ENCODE results near the gene ANO7. TPM values are rescaled to one million over a fixed set of nuclear protein-coding genes. Genes with fewer than 3 reads are reported as not detected.

Gene ANO7
- total RNA-seq, 1 experiment from 2014 or later = 6.9 TPM

- Histone ChIP-seq H3K27me3 (ENCODE audit: control insufficient read depth, insufficient read depth, low read length) (no peaks in the 10 kb centered on the region), H3K9me3 (ENCODE audit: control insufficient read depth, insufficient read depth, low read depth, low read length) (0 out of 2 replicates have a peak, but pooled peaks cover 3% of the 10 kb centered on the region), H3K27ac (ENCODE audit: low read length) (peak overlapping the region; percentile 77), H3K36me3 (ENCODE audit: control insufficient read depth, insufficient read depth, low read length) (peaks cover 10% of the 10 kb centered on the region), H3K4me1 (ENCODE audit: control insufficient read depth, insufficient read depth, low read length) (peaks cover 49% of the 10 kb centered on the region), H3K4me3 (ENCODE audit: low read depth in 2 of 2, low read length in 2 of 2) (peak overlapping the region; percentile 67 to 82)
- CTCF ChIA-PET = no interaction called here
- DNase-seq (ENCODE audit: low read depth, low spot score) = no peak
- POLR2A ChIA-PET = no interaction called here
- in situ Hi-C loops (cut with HindIII; ENCODE audit: low pct_unique_long_range_greater_than_20kb, low sequenced_read_pairs) = no loop called here
- ATAC-seq = peak; percentile 82
- TF ChIP-seq TCF7L2 (IDR thresholded peaks at IDR 0.05; ENCODE audit: low read depth, low read length) = peak; percentile 63
- TF ChIP-seq POLR2AphosphoS5 (IDR thresholded peaks at IDR 0.05; ENCODE audit: low read depth, low read length) = no peak; the same call in 1 of the 2 replicates
- TF ChIP-seq SIN3A (IDR thresholded peaks at IDR 0.05; ENCODE audit: borderline replicate concordance, insufficient read depth, low read depth, low read length) = no peak
- intact Hi-C loops (cut with micrococcal nuclease; ENCODE audit: unreplicated experiment) = no loop called here
- BruUV-seq (replicated peaks) = no TSS peak
Measured at GRCh38 chr2:241271706-241272302, 83.3 kb downstream of the ANO7 start.

GRCh38 chr2:241272303-241273209, 84.1 kb downstream of the ANO7 start:
- 0 out of 2 replicates have a peak, but pooled peaks cover 3% of the 10 kb centered on the region for H3K9me3 ChIP-seq (ENCODE audit: control insufficient read depth, insufficient read depth, low read depth, low read length)
- intact Hi-C loops (cut with micrococcal nuclease; ENCODE audit: unreplicated experiment) = no loop called here
- peak overlapping the region; percentile 62 for H3K27ac ChIP-seq (ENCODE audit: low read length)
- ATAC-seq (peak; percentile 87), DNase-seq (ENCODE audit: low read depth, low spot score) (no peak)
- 0 out of 2 replicates have a peak, but pooled peaks cover 5% of the 10 kb centered on the region for H3K36me3 ChIP-seq (ENCODE audit: control insufficient read depth, insufficient read depth, low read length)
- no peaks in the 10 kb centered on the region for H3K27me3 ChIP-seq (ENCODE audit: control insufficient read depth, insufficient read depth, low read length)
- ChIA-PET POLR2A (no interaction called here), CTCF (no interaction called here)
- H3K4me3 ChIP-seq (ENCODE audit: low read depth in 2 of 2, low read length in 2 of 2) = peak overlapping the region; percentile 67 to 82
- BruUV-seq (replicated peaks) = no TSS peak
- peaks cover 49% of the 10 kb centered on the region for H3K4me1 ChIP-seq (ENCODE audit: control insufficient read depth, insufficient read depth, low read length)
- TF ChIP-seq SIN3A (IDR thresholded peaks at IDR 0.05; ENCODE audit: borderline replicate concordance, insufficient read depth, low read depth, low read length) = 0 out of 2 replicates have a peak, but pooled peaks have one; percentile 21
- TF ChIP-seq POLR2AphosphoS5 (IDR thresholded peaks at IDR 0.05; ENCODE audit: low read depth, low read length) = no peak
- in situ Hi-C loops (cut with HindIII; ENCODE audit: low pct_unique_long_range_greater_than_20kb, low sequenced_read_pairs) = no loop called here

- TF ChIP-seq SIN3A (IDR thresholded peaks at IDR 0.05; ENCODE audit: borderline replicate concordance, insufficient read depth, low read depth, low read length) (no peak), POLR2AphosphoS5 (IDR thresholded peaks at IDR 0.05; ENCODE audit: low read depth, low read length) (no peak), REST (IDR thresholded peaks at IDR 0.05; ENCODE audit: insufficient read depth in 1 of 2, low read depth in 2 of 2, low read length in 1 of 2) (no peak), TCF7L2 (IDR thresholded peaks at IDR 0.05; ENCODE audit: low read depth, low read length) (no peak)
- TF ChIP-seq, protein P1, sequence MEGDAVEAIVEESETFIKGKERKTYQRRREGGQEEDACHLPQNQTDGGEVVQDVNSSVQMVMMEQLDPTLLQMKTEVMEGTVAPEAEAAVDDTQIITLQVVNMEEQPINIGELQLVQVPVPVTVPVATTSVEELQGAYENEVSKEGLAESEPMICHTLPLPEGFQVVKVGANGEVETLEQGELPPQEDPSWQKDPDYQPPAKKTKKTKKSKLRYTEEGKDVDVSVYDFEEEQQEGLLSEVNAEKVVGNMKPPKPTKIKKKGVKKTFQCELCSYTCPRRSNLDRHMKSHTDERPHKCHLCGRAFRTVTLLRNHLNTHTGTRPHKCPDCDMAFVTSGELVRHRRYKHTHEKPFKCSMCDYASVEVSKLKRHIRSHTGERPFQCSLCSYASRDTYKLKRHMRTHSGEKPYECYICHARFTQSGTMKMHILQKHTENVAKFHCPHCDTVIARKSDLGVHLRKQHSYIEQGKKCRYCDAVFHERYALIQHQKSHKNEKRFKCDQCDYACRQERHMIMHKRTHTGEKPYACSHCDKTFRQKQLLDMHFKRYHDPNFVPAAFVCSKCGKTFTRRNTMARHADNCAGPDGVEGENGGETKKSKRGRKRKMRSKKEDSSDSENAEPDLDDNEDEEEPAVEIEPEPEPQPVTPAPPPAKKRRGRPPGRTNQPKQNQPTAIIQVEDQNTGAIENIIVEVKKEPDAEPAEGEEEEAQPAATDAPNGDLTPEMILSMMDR (IDR thresholded peaks at IDR 0.05) = no peak
- Histone ChIP-seq H3K27ac (ENCODE audit: low read length) (peak overlapping the region; percentile 62), H3K27me3 (ENCODE audit: control insufficient read depth, insufficient read depth, low read length) (no peaks in the 10 kb centered on the region), H3K4me3 (ENCODE audit: low read depth in 2 of 2, low read length in 2 of 2) (peak overlapping the region; percentile 66 to 67), H3K9me3 (ENCODE audit: control insufficient read depth, insufficient read depth, low read depth, low read length) (0 out of 2 replicates have a peak, but pooled peaks cover 3% of the 10 kb centered on the region), H3K4me1 (ENCODE audit: control insufficient read depth, insufficient read depth, low read length) (peaks cover 49% of the 10 kb centered on the region), H3K36me3 (ENCODE audit: control insufficient read depth, insufficient read depth, low read length) (no peaks in the 10 kb centered on the region)
- DNase-seq (ENCODE audit: low read depth, low spot score) = no peak
- in situ Hi-C loops (cut with HindIII; ENCODE audit: low pct_unique_long_range_greater_than_20kb, low sequenced_read_pairs) = no loop called here
- intact Hi-C loops (cut with micrococcal nuclease; ENCODE audit: unreplicated experiment) = no loop called here
- ATAC-seq = peak; percentile 27
- POLR2A ChIA-PET = no interaction called here
- CTCF ChIA-PET = no interaction called here
- TSS peak; percentile 81 for BruUV-seq (replicated peaks)
Measured at GRCh38 chr2:241273210-241274020, 84.9 kb downstream of the ANO7 start.
